T-helper 2 cell treated with Interferon-gamma antibody and Interleukin-4, amounts not matched to agents 5 μg/mL and 100 μg/mL, for 36 hours (primary cell): ENCODE results near the gene SMU1.
A peak's percentile ranks its signal among the peaks of the same experiment; 100 is the strongest.

Experiments used
- DNase-seq: peaks from one replicate; pipeline ENCODE4 v3.0.0; 2021; ENCODE audit warnings: low spot score
- H3K27ac Mint-ChIP-seq: one replicate; pipeline ENCODE4 v1.8.0; 2021; ENCODE audit warnings: mild to moderate bottlenecking, mixed read lengths
- H3K27me3 Mint-ChIP-seq: one replicate; pipeline ENCODE4 v1.8.0; 2021; ENCODE audit warnings: low read depth, mixed read lengths
- H3K36me3 Mint-ChIP-seq: one replicate; pipeline ENCODE4 v1.8.0; 2021; ENCODE audit warnings: low read depth, mixed read lengths
- H3K4me1 Mint-ChIP-seq: one replicate; pipeline ENCODE4 v1.8.0; 2021; ENCODE audit warnings: low read depth, mixed read lengths
- H3K4me3 Mint-ChIP-seq: one replicate; pipeline ENCODE4 v1.8.0; 2022; ENCODE audit warnings: mild to moderate bottlenecking, moderate library complexity, mixed read lengths
- H3K9me3 Mint-ChIP-seq: one replicate; pipeline ENCODE4 v1.8.0; 2021; ENCODE audit warnings: mixed read lengths

Gene SMU1

DNA sequence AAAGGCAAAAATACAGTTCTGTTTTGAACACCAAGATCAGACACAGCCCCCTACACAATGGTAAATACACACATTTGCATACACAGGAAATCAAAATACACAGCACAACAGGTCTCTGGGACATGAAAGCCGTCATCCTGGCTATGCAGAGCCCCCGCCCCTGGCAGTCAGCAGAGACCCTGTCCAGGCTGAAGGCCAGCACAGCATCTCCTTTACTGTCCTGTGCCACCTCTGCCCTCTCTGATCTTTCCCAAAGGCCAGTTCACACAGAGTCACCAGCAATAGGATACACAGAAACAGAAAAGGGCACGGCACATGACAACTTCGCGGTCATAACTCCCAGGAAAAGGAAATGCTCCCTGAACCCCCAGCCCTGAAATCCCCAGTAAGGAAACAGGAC, 34.2 kb upstream of the SMU1 start:
- no peak overlapping the region for H3K27ac Mint-ChIP-seq
- H3K36me3 Mint-ChIP-seq: peaks cover 19% of the 10 kb centered on the region
- no peaks in the 10 kb centered on the region for H3K27me3 Mint-ChIP-seq
- peaks cover 2% of the 10 kb centered on the region for H3K4me1 Mint-ChIP-seq
- H3K4me3 Mint-ChIP-seq: no peak overlapping the region
- H3K9me3 Mint-ChIP-seq: no peaks in the 10 kb centered on the region
- no peak for DNase-seq

DNA sequence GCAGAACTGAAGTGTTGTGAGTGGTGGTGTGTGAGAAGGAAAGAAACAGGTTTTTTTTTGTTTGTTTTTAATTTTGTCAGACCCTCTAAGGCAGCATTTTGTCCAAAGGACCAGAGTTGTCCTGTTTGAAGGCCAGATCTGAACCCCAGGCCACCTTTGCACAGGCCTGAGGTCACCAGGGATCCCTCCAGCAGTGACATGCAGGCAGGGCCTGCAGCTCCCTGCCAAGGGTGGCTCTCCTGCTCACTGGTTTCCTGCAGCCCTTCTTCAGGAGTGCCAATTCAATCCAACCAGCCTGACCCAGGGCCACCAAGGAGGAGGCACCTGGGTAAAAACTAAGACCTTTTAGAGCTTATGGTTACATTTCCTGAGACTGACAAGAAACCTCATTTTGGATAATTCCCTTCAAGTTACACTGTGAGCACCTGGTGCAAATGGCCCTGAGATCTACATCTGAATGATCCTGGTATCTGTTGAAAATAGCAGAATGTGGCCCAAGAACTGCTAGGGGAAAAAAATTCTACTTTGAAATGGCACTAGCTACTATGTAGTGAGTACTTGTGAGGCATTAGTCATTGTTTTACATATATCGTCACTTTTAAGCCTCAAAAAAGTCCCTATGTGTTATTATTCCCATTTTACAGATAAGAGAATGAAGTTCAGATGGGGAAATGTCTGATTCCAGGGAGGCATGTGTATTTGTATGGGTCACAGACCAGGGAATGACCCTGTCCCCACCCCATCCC, 33.5 kb upstream of the SMU1 start:
- Mint-ChIP-seq H3K36me3 (peaks cover 16% of the 10 kb centered on the region), H3K27ac (no peak overlapping the region), H3K4me1 (peaks cover 2% of the 10 kb centered on the region), H3K9me3 (no peaks in the 10 kb centered on the region), H3K4me3 (no peak overlapping the region), H3K27me3 (no peaks in the 10 kb centered on the region)
- no peak for DNase-seq

DNA sequence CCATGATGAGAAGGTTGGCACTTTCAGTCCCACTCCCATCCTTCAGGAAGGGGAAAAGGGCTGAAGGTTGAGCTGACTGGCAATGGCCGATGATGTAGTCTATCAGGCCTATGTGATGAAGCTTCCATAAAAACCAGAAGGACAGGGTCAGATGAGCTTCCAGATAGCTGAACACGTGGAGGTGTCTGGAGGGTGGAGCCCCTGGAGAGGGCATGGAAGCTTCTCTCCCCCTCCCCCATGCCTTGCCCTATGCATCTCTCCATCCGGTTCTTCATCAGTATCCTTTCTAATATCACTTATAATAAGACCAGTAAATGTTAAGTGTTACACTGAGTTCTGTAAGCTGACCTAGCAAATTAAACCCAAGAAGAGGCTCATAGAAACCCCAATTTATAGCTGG, 32.6 kb upstream of the SMU1 start:
- H3K27me3 Mint-ChIP-seq: no peaks in the 10 kb centered on the region
- H3K36me3 Mint-ChIP-seq: peaks cover 15% of the 10 kb centered on the region
- no peaks in the 10 kb centered on the region for H3K9me3 Mint-ChIP-seq
- H3K4me3 Mint-ChIP-seq: no peak overlapping the region
- H3K4me1 Mint-ChIP-seq: peaks cover 2% of the 10 kb centered on the region
- DNase-seq: no peak
- H3K27ac Mint-ChIP-seq: no peak overlapping the region

DNA sequence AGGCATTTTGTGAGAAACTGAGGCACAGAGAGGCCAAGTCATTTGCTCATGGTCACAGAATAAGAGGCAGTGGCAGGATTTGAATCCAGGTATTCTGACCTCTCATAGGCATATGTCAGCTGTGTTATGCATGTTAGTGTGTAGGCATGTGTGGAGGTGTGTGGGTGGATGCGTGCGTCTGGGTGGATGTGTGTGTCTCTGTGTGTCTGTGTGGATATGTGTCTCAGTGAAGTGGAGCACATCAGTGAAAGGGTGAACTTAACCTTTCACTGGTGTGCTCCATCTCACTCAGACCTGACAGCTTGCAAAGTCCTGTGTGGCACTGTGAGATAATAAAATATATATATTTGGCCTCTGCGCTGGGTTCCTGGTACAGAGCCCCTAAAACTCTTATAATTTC, 32.0 kb upstream of the SMU1 start:
- no peak for DNase-seq
- no peak overlapping the region for H3K27ac Mint-ChIP-seq
- H3K36me3 Mint-ChIP-seq: peaks cover 9% of the 10 kb centered on the region
- no peaks in the 10 kb centered on the region for H3K9me3 Mint-ChIP-seq
- no peaks in the 10 kb centered on the region for H3K27me3 Mint-ChIP-seq
- no peak overlapping the region for H3K4me3 Mint-ChIP-seq
- H3K4me1 Mint-ChIP-seq: peaks cover 2% of the 10 kb centered on the region

DNA sequence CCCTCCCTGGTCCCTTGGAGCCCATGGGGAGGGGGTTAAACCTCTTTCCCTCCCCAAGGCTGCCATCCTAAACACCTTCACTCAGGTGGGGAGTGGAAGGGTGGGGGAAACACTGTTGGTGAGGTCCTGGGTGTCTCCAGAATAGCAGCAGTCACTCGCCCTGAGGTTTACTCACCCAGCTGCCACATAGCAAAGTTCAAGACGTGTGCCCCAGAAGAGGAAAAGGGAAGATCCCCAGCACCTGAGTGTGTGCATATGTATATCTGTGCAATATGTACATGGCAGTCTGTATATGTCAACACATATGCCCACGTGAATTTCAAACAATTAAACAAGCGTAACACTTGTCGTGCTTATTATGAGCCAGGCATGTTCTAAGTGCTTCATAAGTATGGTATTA, 31.3 kb upstream of the SMU1 start:
- no peaks in the 10 kb centered on the region for H3K9me3 Mint-ChIP-seq
- no peak overlapping the region for H3K4me3 Mint-ChIP-seq
- peaks cover 2% of the 10 kb centered on the region for H3K4me1 Mint-ChIP-seq
- H3K27ac Mint-ChIP-seq: no peak overlapping the region
- H3K27me3 Mint-ChIP-seq: no peaks in the 10 kb centered on the region
- H3K36me3 Mint-ChIP-seq: peaks cover 4% of the 10 kb centered on the region
- no peak for DNase-seq

DNA sequence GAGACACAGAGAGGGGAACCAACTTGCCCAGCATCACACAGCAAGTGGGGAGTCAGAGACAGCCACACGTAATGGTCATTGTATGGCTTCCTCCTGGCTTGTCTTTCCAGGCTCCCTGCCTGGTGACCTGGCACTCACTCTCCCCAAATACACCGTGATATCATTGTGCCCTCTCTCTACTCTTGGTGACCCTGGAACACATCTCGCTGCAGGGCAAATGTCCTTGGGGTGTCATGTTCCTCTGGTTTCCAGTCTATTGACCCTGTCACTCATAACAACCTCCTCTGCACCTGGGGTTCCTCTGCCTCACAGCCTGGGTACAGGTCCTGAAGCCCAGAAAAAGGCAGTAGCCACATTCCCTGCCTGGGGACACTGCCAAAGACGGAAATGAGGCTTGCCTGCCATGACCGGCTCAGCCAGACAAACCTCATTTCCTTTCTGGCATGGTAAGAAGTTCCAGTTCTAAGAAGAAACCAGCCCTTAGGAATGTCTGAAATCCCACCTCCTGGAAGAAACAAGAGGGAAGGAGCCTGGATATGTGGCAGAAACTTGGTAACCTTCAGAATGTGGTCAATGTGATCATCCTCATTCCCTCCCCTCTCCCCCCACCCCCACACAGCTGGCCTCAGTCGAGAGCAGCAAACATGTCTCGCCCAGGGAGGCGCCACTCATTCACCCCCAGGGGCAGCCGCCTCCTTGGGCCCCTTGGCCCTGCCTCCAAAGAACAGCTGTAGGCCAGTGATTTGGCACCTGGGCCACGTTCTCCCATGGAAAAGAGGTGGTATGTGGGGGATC, 30.6 kb upstream of the SMU1 start:
- Mint-ChIP-seq H3K27ac (no peak overlapping the region), H3K27me3 (no peaks in the 10 kb centered on the region), H3K4me1 (peaks cover 2% of the 10 kb centered on the region), H3K9me3 (no peaks in the 10 kb centered on the region), H3K36me3 (peaks cover 2% of the 10 kb centered on the region), H3K4me3 (no peak overlapping the region)
- no peak for DNase-seq

DNA sequence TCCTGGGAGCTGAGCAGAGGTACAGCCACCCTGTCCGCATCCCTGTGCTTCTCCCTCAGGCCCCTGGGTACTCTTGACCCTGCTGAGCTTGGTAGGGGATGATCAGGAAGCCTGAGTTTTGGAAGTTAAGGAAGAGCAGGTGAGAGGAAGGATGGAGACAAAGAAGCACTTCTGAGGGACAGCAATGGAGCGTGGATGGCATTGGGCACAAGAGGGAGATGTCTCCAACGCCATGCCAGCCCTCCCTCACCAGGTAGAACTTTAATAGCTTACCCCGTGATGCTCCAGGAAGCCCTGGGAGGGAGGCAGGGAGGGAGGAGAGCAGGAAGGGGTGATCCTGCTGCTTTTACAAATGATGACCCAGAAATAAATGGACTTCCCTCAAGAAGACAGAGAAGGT, 29.9 kb upstream of the SMU1 start:
- no peaks in the 10 kb centered on the region for H3K27me3 Mint-ChIP-seq
- peaks cover 2% of the 10 kb centered on the region for H3K4me1 Mint-ChIP-seq
- no peak for DNase-seq
- no peak overlapping the region for H3K4me3 Mint-ChIP-seq
- peak overlapping the region; percentile 41 for H3K27ac Mint-ChIP-seq
- H3K36me3 Mint-ChIP-seq: no peaks in the 10 kb centered on the region
- H3K9me3 Mint-ChIP-seq: no peaks in the 10 kb centered on the region

DNA sequence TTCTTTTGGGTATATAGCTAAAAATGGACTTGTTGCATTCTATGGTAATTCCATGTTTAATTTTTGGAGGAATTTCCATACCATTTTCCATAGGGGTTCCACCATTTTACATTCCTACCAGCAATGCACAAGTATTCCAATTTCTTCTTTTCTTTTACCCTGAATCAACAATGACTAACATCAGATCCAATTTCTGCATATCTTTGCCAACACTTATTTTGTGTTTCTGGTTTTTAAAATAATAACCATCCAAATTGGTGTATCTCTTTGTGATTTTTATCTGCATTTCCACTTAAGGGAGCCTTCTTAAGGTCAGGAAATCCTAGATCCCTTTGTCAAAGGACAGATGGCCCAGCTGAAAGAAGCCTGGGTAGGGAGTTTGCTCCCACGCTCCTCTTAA, 29.5 kb upstream of the SMU1 start:
- Mint-ChIP-seq H3K4me1 (peaks cover 2% of the 10 kb centered on the region), H3K27me3 (no peaks in the 10 kb centered on the region), H3K36me3 (no peaks in the 10 kb centered on the region), H3K4me3 (no peak overlapping the region), H3K9me3 (no peaks in the 10 kb centered on the region), H3K27ac (no peak overlapping the region)
- DNase-seq: no peak

DNA sequence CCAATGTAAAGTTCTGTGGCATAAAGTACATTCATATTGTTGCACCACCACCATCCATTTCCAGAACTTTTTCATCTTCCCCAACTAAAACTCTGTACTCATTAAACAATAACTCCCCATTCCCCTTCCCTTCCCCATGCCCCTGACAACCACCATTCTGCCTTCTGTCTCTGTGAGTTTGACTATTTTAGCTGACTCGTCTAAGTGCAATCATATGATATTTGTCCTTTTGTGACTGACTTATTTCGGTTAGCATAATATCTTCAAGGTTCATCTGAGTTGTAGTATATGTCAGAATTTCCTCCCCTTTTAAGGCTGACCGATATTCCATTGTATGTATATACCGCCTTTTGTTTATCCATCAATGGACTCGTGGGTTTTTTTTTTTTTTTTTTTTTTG, 29.0 kb upstream of the SMU1 start:
- no peak for DNase-seq
- Mint-ChIP-seq H3K27me3 (no peaks in the 10 kb centered on the region), H3K36me3 (no peaks in the 10 kb centered on the region), H3K4me1 (peaks cover 2% of the 10 kb centered on the region), H3K9me3 (no peaks in the 10 kb centered on the region), H3K4me3 (no peak overlapping the region), H3K27ac (no peak overlapping the region)

DNA sequence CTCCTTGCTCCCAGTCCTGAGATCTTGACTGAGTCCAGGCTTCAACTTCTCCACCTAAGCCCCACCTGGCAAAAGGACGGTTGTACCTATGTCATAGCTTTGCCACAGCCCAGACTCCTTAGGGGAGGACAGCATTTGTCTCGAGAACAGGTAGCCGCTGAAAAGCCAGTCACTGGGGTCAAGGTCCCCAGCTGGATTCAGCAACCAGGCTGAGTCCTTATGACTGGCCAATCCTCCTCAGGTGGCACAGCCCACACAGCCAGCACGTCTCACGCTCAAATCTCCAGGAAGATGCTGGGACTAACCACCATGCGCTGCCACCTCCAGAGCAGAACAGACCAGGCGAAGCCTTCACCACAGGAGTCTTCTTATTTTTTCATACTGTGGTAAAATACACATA, 27.9 kb upstream of the SMU1 start:
- peaks cover 2% of the 10 kb centered on the region for H3K4me1 Mint-ChIP-seq
- no peak for DNase-seq
- no peak overlapping the region for H3K4me3 Mint-ChIP-seq
- H3K36me3 Mint-ChIP-seq: no peaks in the 10 kb centered on the region
- no peaks in the 10 kb centered on the region for H3K9me3 Mint-ChIP-seq
- no peak overlapping the region for H3K27ac Mint-ChIP-seq
- no peaks in the 10 kb centered on the region for H3K27me3 Mint-ChIP-seq

DNA sequence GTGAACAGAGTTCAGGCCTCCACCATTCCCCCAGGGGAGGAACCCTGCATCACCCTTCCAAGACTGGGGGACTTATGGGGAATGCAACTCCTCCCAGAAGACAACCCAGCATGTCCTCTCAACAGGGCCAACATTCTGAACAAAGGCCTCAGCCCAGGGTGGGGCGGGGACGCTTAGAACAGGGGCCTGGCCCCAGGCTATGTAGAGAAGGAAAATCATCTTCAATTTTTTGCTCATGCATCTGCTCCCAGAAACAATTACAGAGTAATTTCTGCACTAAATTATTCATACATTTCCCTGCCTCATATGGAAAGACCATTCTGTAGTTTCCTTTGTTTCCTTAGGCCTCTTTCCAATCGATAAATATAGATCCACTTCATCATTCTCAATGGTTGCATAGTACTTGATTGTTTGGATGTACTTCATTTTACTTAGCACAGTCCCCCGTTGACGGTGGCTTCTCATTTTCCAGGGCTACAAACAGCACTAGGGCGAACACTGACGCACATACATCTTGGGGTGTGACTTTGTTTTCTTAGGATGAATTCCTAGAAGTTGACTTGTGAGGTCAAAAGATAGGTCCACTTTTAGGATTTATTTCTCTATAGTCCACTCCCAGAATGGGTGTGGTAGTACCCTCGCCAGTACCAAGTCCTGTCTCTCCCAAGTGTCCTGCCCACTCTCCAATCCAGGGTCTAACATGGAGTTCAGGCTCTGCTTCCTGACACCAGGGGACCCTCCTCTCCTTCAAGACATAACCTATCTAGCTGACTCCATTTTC, 27.2 kb upstream of the SMU1 start:
- Mint-ChIP-seq H3K27me3 (no peaks in the 10 kb centered on the region), H3K36me3 (no peaks in the 10 kb centered on the region), H3K4me1 (peaks cover 2% of the 10 kb centered on the region), H3K27ac (no peak overlapping the region), H3K9me3 (no peaks in the 10 kb centered on the region), H3K4me3 (no peak overlapping the region)
- DNase-seq: no peak

DNA sequence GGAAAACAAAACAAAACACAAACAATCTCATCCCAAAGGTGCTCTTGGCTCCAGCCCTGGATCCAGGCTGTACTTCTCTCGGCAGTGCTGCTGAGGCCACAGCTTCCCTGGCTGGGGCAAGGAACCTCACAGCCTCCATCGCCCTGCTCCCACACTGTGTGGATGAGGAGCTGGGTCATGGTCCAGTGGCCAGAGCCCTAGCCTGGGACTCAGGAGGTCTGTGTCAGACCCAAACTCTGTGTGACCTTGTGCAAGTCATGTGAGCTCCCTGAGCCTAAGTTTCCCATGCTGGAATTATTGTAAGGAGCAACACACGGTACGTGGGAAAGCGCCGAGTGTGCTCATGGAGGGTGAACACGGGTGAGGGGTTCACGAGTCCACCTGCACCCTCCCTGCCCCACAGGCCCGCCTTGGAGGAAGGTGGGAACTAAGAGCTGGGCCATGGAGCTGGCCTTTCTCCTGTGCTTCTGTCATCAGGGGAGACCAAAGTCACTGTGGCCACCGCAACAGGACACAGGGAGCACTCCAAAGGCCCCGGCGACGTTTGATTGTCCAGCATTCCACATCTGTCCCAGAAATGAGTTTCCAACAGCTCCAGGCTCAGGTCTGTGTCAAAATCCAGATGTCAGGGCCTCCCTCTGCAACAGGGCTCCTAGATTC, 26.2 kb upstream of the SMU1 start:
- Mint-ChIP-seq H3K27me3 (no peaks in the 10 kb centered on the region), H3K4me1 (peaks cover 2% of the 10 kb centered on the region), H3K9me3 (no peaks in the 10 kb centered on the region), H3K27ac (no peak overlapping the region), H3K4me3 (no peak overlapping the region), H3K36me3 (no peaks in the 10 kb centered on the region)
- DNase-seq: no peak

DNA sequence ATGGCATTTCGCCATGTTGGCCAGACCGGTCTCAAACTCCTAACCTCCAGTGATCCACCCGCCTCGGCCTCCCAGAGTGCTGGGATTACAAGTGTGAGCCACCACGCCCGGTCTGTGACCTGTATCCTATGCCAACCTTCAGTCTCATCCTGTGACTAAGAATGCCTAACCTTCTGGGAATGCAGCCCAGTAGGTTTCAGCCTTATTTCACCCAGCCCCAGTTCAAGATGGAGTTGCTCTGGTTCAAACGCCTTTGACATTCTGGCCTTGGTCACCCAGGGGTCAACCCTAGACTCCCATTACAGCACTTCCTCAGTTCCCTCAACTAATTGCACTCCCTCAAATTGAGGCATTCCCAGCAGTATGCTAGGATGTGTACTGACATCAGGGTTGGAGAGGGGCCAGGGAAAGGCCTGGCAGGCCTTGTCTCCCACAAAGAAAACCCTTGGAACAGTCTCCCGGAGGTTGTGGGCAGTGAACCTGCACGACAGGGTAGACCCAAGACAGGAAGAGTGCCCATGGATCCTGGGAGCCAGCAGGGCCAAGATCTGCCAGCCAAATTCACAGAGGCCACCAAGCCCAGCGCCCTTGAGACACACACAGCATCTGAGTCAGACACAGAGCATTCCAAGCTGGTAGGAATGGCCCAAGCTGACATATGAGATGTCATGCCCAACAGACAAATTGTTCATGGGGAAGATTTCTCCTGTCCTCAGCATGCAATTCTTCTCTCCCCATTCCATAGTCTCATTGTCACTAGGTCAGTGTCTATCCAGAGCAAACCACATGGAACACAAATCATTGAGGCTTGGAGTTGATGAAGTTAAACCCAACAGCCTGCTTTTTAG, 24.9 kb upstream of the SMU1 start:
- Mint-ChIP-seq H3K4me1 (no peaks in the 10 kb centered on the region), H3K9me3 (no peaks in the 10 kb centered on the region), H3K36me3 (no peaks in the 10 kb centered on the region), H3K4me3 (no peak overlapping the region), H3K27me3 (no peaks in the 10 kb centered on the region), H3K27ac (no peak overlapping the region)
- no peak for DNase-seq
